H1 (cell line): ENCODE data around the gene TTI1.
"Not testable (repeated sequence)": the region's sequence is repeated elsewhere in the genome, so short reads cannot be mapped to it uniquely, and the experiment has no call there.

Experiments used
- CHD2 ChIP-seq: IDR thresholded peaks from 2 replicates; pipeline ENCODE4 v1.6.1; 2012; ENCODE audit warnings: low read length, improper control_type of control experiment
- EP300 ChIP-seq, 2 experiments: IDR thresholded peaks; 1 replicate in 1 of 2; 2 replicates in 1 of 2; pipeline ENCODE4 v1.6.1; 2011 to 2012; ENCODE audit warnings: low read depth in 2 of 2, low read length in 2 of 2, mild to moderate bottlenecking in 2 of 2, borderline replicate concordance in 1 of 2, inconsistent platforms in 1 of 2, moderate library complexity in 1 of 2
- HDAC2 ChIP-seq, 2 experiments: fragments of 300-600 bp in 1 of 2; sonication (generic) in 1 of 2; IDR thresholded peaks; 2 replicates each; pipeline ENCODE4 v1.6.1; 2011 to 2012; ENCODE audit warnings: low read depth in 2 of 2, low read length in 2 of 2, mild to moderate bottlenecking in 2 of 2, moderate library complexity in 2 of 2, borderline replicate concordance in 1 of 2, inconsistent platforms in 1 of 2
- HDAC6 ChIP-seq: IDR thresholded peaks from one replicate; pipeline ENCODE4 v1.7.1; 2012; ENCODE audit warnings: low read depth, mild to moderate bottlenecking, inconsistent platforms, low read length, moderate library complexity
- JUN ChIP-seq: IDR thresholded peaks from 2 replicates; pipeline ENCODE4 v1.6.1; 2011; ENCODE audit warnings: low read depth, mild to moderate bottlenecking, improper control_type of control experiment, low read length
- KDM5A ChIP-seq: fragments of 200-600 bp; IDR thresholded peaks from 2 replicates; pipeline ENCODE4 v1.7.1; 2012; ENCODE audit warnings: mild to moderate bottlenecking, low read length, inconsistent platforms, mixed read lengths
- MAFK ChIP-seq: IDR thresholded peaks from 2 replicates; pipeline ENCODE4 v1.6.1; 2012; ENCODE audit warnings: low read depth, mild to moderate bottlenecking, improper control_type of control experiment, low read length
- NRF1 ChIP-seq: IDR thresholded peaks from 2 replicates; pipeline ENCODE4 v1.6.1; 2011; ENCODE audit warnings: mild to moderate bottlenecking, low read depth, low read length, improper control_type of control experiment
- POLR2A ChIP-seq, 2 experiments: IDR thresholded peaks; 1 replicate in 1 of 2; 2 replicates in 1 of 2; pipeline ENCODE4 v1.6.1; 2011; ENCODE audit warnings: low read depth in 2 of 2, low read length in 2 of 2, mild to moderate bottlenecking in 2 of 2; ENCODE audit errors: control extremely low read depth in 1 of 2
- TAF1 ChIP-seq: IDR thresholded peaks from 2 replicates; pipeline ENCODE4 v1.6.1; 2011; ENCODE audit warnings: mild to moderate bottlenecking, low read depth, low read length
- TF ChIP-seq, protein P1 (sequence below), 3 experiments: IDR thresholded peaks; 1 replicate in 2 of 3; 2 replicates in 1 of 3; pipeline versions ENCODE4 v1.5.1 to v1.6.1; 2011; ENCODE audit warnings: low read length in 3 of 3, mild to moderate bottlenecking in 3 of 3, inconsistent platforms in 2 of 3, low read depth in 1 of 3, moderate library complexity in 1 of 3; ENCODE audit not compliant: insufficient read depth in 1 of 3; ENCODE audit errors: control extremely low read depth in 1 of 3

DNA sequence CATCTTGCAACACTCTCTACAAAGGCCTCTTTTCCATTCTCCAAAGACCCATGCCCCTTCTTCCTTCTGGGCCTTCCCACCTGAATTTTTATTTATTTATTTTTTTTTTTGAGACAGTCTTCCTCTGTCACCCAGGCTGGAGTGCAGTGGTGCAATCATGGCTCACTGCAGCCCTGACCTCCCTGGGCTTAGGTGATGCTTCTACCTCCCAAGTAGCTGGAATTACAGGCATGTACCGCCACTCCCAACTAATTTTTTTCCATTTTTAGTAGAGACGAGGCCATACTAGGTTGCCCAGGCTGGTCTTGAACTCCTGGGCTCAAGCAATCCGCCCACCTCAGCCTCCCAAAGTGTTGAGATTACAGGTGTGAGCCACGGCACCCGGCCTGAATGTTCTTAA, 23.8 kb downstream of the TTI1 start:
- not testable (repeated sequence) for TF ChIP-seq HDAC2 (IDR thresholded peaks at IDR 0.05; ENCODE audit: borderline replicate concordance in 1 of 2, low read depth in 2 of 2, low read length in 2 of 2); JUN; POLR2A (IDR thresholded peaks at IDR 0.05; ENCODE audit: control extremely low read depth in 1 of 2, low read depth in 2 of 2, low read length in 2 of 2); TAF1; HDAC6; EP300 (IDR thresholded peaks at IDR 0.05; ENCODE audit: borderline replicate concordance in 1 of 2, low read depth in 2 of 2, low read length in 2 of 2); KDM5A; CHD2; MAFK; NRF1
- TF ChIP-seq, protein P1, sequence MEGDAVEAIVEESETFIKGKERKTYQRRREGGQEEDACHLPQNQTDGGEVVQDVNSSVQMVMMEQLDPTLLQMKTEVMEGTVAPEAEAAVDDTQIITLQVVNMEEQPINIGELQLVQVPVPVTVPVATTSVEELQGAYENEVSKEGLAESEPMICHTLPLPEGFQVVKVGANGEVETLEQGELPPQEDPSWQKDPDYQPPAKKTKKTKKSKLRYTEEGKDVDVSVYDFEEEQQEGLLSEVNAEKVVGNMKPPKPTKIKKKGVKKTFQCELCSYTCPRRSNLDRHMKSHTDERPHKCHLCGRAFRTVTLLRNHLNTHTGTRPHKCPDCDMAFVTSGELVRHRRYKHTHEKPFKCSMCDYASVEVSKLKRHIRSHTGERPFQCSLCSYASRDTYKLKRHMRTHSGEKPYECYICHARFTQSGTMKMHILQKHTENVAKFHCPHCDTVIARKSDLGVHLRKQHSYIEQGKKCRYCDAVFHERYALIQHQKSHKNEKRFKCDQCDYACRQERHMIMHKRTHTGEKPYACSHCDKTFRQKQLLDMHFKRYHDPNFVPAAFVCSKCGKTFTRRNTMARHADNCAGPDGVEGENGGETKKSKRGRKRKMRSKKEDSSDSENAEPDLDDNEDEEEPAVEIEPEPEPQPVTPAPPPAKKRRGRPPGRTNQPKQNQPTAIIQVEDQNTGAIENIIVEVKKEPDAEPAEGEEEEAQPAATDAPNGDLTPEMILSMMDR (IDR thresholded peaks at IDR 0.05; ENCODE audit: control extremely low read depth in 1 of 3, insufficient read depth in 1 of 3, low read depth in 1 of 3, low read length in 3 of 3): not testable (repeated sequence)
